ENCODE results near the gene MYCBP2.

- TF ChIP-seq POLR2AphosphoS5 (IDR thresholded peaks at IDR 0.05) = no peak
- TF ChIP-seq POLR2A (IDR thresholded peaks at IDR 0.05) = no peak
These were observed 27.3 kb downstream of the MYCBP2 start for GRCh38 chr13:77299587-77299986.

Data from upper lobe of left lung (tissue), 4 donors.